PFSK-1 (cell line): ENCODE measurements around the gene NEMP2.

Experiments
- FOXP2 ChIP-seq: optimal IDR thresholded peaks from 2 replicates; pipeline ENCODE3; 2011; ENCODE audit warnings: borderline replicate concordance, control low read depth, inconsistent platforms; ENCODE audit not compliant: insufficient read depth; ENCODE audit errors: extremely low read length, extremely low read depth
- POLR2AphosphoS5 ChIP-seq: IDR thresholded peaks from 2 replicates; pipeline ENCODE4 v1.6.1; 2012; ENCODE audit warnings: low read depth, mild to moderate bottlenecking, control low read depth, low read length, moderate library complexity
- SIN3A ChIP-seq: IDR thresholded peaks from 2 replicates; pipeline ENCODE4 v1.6.1; 2012; ENCODE audit warnings: mild to moderate bottlenecking, low read length, moderate library complexity, borderline replicate concordance; ENCODE audit not compliant: insufficient read depth
- TAF1 ChIP-seq: IDR thresholded peaks from 2 replicates; pipeline ENCODE4 v1.6.1; 2012; ENCODE audit warnings: low read length, control low read depth, borderline replicate concordance; ENCODE audit not compliant: insufficient read depth
- TF ChIP-seq, protein P1 (sequence below), 2 experiments: IDR thresholded peaks; 2 replicates each; pipeline versions ENCODE4 v1.6.1 to v1.8.0; 2011 to 2012; ENCODE audit warnings: low read depth in 2 of 2, low read length in 2 of 2, control low read depth in 1 of 2, inconsistent platforms in 1 of 2, mild to moderate bottlenecking in 1 of 2, moderate library complexity in 1 of 2; ENCODE audit not compliant: insufficient read depth in 1 of 2

The NEMP2 gene

DNA sequence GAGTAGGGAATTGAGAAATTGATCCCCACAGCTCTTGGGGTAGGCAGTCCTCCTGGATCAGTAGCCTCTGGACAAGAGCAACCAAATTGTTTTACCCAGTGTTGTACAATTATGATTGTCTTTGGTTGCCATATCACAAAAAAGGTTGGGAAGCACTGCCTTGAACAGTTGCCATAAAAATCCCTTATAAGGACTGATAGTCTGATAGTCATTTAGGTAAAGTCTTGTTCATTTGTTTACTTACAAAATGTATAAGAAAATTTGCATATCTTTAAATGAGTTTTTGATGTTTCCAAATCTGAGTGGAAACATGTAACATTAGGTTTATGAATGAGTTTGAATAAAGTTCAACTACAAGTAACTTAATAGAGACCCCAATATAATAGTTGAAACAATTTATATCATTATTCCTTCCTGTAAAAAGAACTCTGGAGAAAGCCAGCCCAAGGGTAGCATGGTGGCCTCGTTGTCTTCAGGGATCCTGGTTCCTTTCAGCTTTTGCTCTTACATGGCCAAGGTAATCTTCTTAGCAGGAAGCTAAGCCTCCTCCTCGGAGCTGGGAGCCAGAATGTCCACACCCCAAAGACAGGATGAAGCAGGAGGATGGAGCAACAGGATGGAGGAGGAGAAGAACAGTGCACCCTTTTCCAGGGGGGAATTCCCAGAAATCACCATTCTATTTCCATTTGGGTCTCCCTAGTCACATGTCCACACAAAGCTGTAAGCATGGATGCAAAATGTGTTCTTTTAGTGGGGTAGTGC lies 35.7 kb upstream of the NEMP2 start:
- TF ChIP-seq, protein P1, sequence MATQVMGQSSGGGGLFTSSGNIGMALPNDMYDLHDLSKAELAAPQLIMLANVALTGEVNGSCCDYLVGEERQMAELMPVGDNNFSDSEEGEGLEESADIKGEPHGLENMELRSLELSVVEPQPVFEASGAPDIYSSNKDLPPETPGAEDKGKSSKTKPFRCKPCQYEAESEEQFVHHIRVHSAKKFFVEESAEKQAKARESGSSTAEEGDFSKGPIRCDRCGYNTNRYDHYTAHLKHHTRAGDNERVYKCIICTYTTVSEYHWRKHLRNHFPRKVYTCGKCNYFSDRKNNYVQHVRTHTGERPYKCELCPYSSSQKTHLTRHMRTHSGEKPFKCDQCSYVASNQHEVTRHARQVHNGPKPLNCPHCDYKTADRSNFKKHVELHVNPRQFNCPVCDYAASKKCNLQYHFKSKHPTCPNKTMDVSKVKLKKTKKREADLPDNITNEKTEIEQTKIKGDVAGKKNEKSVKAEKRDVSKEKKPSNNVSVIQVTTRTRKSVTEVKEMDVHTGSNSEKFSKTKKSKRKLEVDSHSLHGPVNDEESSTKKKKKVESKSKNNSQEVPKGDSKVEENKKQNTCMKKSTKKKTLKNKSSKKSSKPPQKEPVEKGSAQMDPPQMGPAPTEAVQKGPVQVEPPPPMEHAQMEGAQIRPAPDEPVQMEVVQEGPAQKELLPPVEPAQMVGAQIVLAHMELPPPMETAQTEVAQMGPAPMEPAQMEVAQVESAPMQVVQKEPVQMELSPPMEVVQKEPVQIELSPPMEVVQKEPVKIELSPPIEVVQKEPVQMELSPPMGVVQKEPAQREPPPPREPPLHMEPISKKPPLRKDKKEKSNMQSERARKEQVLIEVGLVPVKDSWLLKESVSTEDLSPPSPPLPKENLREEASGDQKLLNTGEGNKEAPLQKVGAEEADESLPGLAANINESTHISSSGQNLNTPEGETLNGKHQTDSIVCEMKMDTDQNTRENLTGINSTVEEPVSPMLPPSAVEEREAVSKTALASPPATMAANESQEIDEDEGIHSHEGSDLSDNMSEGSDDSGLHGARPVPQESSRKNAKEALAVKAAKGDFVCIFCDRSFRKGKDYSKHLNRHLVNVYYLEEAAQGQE (IDR thresholded peaks at IDR 0.05; ENCODE audit: insufficient read depth in 1 of 2, low read depth in 2 of 2, low read length in 2 of 2) = no peak
- TF ChIP-seq SIN3A = no peak
- no peak for TF ChIP-seq TAF1
- TF ChIP-seq FOXP2 = no peak
- no peak for TF ChIP-seq POLR2AphosphoS5

DNA sequence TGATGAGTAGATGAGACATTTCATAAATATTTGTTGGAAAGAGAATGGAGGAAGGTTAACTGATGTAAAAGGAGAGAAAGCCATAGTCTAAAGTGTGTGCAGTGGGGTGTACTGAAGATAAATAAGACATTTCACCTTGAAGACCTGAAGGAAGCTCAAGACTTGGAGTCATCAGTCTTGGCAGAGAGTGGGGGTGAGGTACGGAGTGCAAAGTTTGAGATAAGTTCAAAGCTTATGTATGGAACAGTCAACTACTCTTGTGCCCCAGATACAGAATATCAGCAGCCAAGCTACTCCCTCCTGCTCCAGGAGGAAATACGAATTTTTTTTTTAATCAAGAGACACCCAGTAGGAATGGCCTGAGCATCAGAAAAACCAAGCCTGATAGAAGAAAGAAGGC lies 30.3 kb upstream of the NEMP2 start:
- TF ChIP-seq FOXP2 (no peak), POLR2AphosphoS5 (no peak), SIN3A (no peak), TAF1 (no peak)
- TF ChIP-seq, protein P1 (IDR thresholded peaks at IDR 0.05; ENCODE audit: insufficient read depth in 1 of 2, low read depth in 2 of 2, low read length in 2 of 2) = no peak

DNA sequence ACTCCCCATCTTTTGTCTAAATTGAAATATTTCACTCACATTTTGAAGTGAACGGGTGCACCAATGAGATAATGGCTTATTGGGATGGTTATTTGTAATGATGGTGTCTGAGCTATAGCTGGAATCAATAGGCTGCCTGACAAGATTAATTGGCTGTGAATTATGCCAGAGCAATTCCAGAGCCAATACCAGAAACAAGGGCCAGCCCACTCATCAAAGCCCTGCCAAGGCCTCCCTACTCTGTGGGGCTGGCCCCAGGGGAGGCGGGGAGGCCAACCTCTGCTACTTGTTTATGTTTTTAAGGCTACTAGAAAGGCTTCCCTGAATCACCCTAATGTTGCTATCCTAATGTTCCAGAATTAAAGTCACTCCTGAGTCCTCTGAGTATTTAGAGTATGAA lies 29.1 kb upstream of the NEMP2 start:
- TF ChIP-seq SIN3A = no peak
- no peak for TF ChIP-seq POLR2AphosphoS5
- TF ChIP-seq TAF1 = no peak
- no peak for TF ChIP-seq FOXP2
- TF ChIP-seq, protein P1 (IDR thresholded peaks at IDR 0.05; ENCODE audit: insufficient read depth in 1 of 2, low read depth in 2 of 2, low read length in 2 of 2) = no peak

DNA sequence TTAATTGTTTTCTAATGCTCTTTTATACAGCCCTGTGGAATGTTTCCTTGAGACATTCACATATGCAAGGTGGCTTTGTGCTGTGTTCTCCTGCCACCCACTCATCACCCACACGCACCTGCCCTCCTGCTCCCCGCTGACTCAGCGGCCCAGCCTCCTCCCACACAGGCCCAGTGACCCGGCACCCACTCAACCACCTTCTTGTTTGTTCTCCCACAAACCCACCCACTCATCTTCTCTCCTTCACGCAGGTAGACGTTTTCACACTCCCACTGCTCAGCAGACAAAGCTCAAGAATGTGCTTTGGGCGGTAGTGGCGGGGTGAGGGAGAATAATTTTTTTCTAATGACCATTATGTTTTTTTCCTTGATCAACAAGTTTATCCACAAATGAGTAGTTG lies 28.6 kb upstream of the NEMP2 start:
- TF ChIP-seq TAF1 = no peak
- no peak for TF ChIP-seq FOXP2
- no peak for TF ChIP-seq POLR2AphosphoS5
- TF ChIP-seq, protein P1 (IDR thresholded peaks at IDR 0.05; ENCODE audit: insufficient read depth in 1 of 2, low read depth in 2 of 2, low read length in 2 of 2) = no peak
- TF ChIP-seq SIN3A = no peak

DNA sequence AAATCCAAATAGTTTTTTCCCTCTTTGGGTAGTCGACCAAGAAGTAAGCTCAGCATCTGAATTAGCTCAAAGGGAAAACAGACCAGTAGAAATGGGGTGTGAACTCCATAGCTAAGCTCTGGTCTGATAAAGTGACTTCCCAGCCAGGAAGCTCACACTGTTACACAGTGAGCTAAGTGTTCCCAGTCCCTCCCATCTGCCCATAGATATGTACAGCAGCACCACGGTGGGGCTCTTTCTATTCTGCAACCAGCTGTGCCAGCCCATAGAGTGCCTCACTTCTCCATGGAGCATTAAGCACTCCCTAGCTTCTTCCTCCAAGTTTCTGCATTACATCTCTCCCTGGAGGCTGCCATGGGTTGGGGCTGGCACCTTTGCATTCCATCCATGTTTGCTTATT lies 27.6 kb upstream of the NEMP2 start:
- no peak for TF ChIP-seq FOXP2
- no peak for TF ChIP-seq TAF1
- TF ChIP-seq, protein P1 (IDR thresholded peaks at IDR 0.05; ENCODE audit: insufficient read depth in 1 of 2, low read depth in 2 of 2, low read length in 2 of 2) = no peak
- no peak for TF ChIP-seq POLR2AphosphoS5
- TF ChIP-seq SIN3A = no peak
